Choroid plexus epithelial cell (primary cell): Measurements from ENCODE around the gene POLD1.

ENCODE experiments used
- DNase-seq: peaks from one replicate; pipeline ENCODE4 v3.0.0-alpha.2; 2010; ENCODE audit warnings: low read depth
- H3K4me3 ChIP-seq: 2 replicates; pipeline ENCODE4 v1.5.1; 2011; ENCODE audit warnings: low read depth, mild to moderate bottlenecking, control low read depth, low read length, moderate library complexity
- CTCF ChIP-seq: conservative IDR thresholded peaks from 2 replicates; pipeline ENCODE4 v1.5.1; 2011; ENCODE audit warnings: low read depth, mild to moderate bottlenecking, control low read depth, inconsistent platforms, low read length, moderate library complexity

POLD1 gene

GRCh38 chr19:50449236-50449899 lies 65.2 kb downstream of the POLD1 start:
- no peak overlapping the region for H3K4me3 ChIP-seq
- no peak for TF ChIP-seq CTCF
- no peak for DNase-seq

- no peak for DNase-seq
These were observed 66.4 kb downstream of the POLD1 start for GRCh38 chr19:50450369-50451222.

GRCh38 chr19:50451223-50451534 lies 67.0 kb downstream of the POLD1 start:
- no peak overlapping the region for H3K4me3 ChIP-seq
- no peak for DNase-seq
- TF ChIP-seq CTCF, result no peak

More at GRCh38 chr19:50450369-50451222, 66.4 kb downstream of the POLD1 start:
- no peak overlapping the region for H3K4me3 ChIP-seq
- no peak for TF ChIP-seq CTCF

- DNase-seq, result no peak
- no peak for TF ChIP-seq CTCF
- no peak overlapping the region for H3K4me3 ChIP-seq
These were observed 69.1 kb downstream of the POLD1 start for GRCh38 chr19:50453243-50453642.

GRCh38 chr19:50455992-50456391 lies 71.8 kb downstream of the POLD1 start:
- H3K4me3 ChIP-seq, result no peak overlapping the region
- DNase-seq, result no peak
- no peak for TF ChIP-seq CTCF

- H3K4me3 ChIP-seq, result no peak overlapping the region
- DNase-seq, result no peak
- TF ChIP-seq CTCF, result no peak
These were observed 73.2 kb downstream of the POLD1 start for GRCh38 chr19:50457300-50457699.
